Fibroblast of lung (primary cell): ENCODE data around the gene PPP1R7. TPM values are rescaled to one million over a fixed set of nuclear protein-coding genes. Genes with fewer than 3 reads are reported as not detected.

ENCODE experiments used
- DNase-seq, 2 donors: peaks; one replicate each; pipeline versions ENCODE4 v3.0.0 to v3.0.0-alpha.2; 2010; ENCODE audit warnings: low read depth in 2 of 2
- H2AFZ ChIP-seq: 2 replicates; pipeline ENCODE4 v1.5.1; 2012; ENCODE audit warnings: low read length, control low read depth, inconsistent platforms
- H3K27ac ChIP-seq: 2 replicates; pipeline ENCODE4 v1.5.1; 2011; ENCODE audit warnings: low read length, control low read depth; ENCODE audit not compliant: insufficient read depth
- H3K27me3 ChIP-seq: 2 replicates; pipeline ENCODE4 v1.5.1; 2011; ENCODE audit warnings: mild to moderate bottlenecking, low read length; ENCODE audit not compliant: control insufficient read depth, insufficient read depth
- H3K36me3 ChIP-seq: 2 replicates; pipeline ENCODE4 v1.5.1; 2011; ENCODE audit warnings: low read length; ENCODE audit not compliant: control insufficient read depth, insufficient read depth
- H3K4me1 ChIP-seq: 2 replicates; pipeline ENCODE4 v1.5.1; 2011; ENCODE audit warnings: low read length; ENCODE audit not compliant: control insufficient read depth, insufficient read depth; ENCODE audit errors: extremely low read depth
- H3K4me2 ChIP-seq: 2 replicates; pipeline ENCODE4 v1.5.1; 2011; ENCODE audit warnings: low read length, control low read depth; ENCODE audit not compliant: insufficient read depth; ENCODE audit errors: extremely low read depth
- H3K4me3 ChIP-seq, 4 experiments: fragments of 200-600 bp in 1 of 4; sonication (generic) in 1 of 4; replicated peaks in 1 of 4; 2 replicates each; pipeline ENCODE4 v1.5.1; 2011 to 2016; ENCODE audit warnings: low read length in 4 of 4, low read depth in 3 of 4, mild to moderate bottlenecking in 3 of 4, control low read depth in 2 of 4, inconsistent platforms in 1 of 4, mixed read lengths in 1 of 4; ENCODE audit not compliant: insufficient read depth in 1 of 4; ENCODE audit errors: control extremely low read depth in 1 of 4
- H3K79me2 ChIP-seq: 2 replicates; pipeline ENCODE4 v1.5.1; 2012; ENCODE audit warnings: mild to moderate bottlenecking, low read length, inconsistent platforms; ENCODE audit not compliant: control insufficient read depth, insufficient read depth
- H3K9ac ChIP-seq: 2 replicates; pipeline ENCODE4 v1.5.1; 2011; ENCODE audit warnings: mild to moderate bottlenecking, low read length, control low read depth; ENCODE audit not compliant: insufficient read depth
- H3K9me3 ChIP-seq: 2 replicates; pipeline ENCODE4 v1.5.1; 2012; ENCODE audit warnings: low read depth, low read length; ENCODE audit not compliant: control insufficient read depth, insufficient read depth
- H4K20me1 ChIP-seq: 2 replicates; pipeline ENCODE4 v1.5.1; 2011; ENCODE audit warnings: low read length; ENCODE audit not compliant: control insufficient read depth, insufficient read depth; ENCODE audit errors: extremely low read depth
- EZH2 ChIP-seq: IDR thresholded peaks from 2 replicates; pipeline ENCODE4 v1.5.1; 2012; ENCODE audit warnings: low read length, control low read depth, mild to moderate bottlenecking; ENCODE audit errors: missing control alignments
- polyA plus RNA-seq, 2 donors: library from polyadenylated mRNA; depleted of rRNA in 1 of 2; stranded (reverse) in 1 of 2; unstranded in 1 of 2; fragments of >200 nt; gene quantifications; 2 replicates each; pipeline ENCODE4 v1.2.1, GENCODE V29; 2011 to 2012; ENCODE audit warnings: missing spikeins in 1 of 2
- total RNA-seq: library from RNA; depleted of rRNA; stranded (reverse); fragments of >200 nt; gene quantifications from 2 replicates; pipeline ENCODE4 v1.2.1, GENCODE V29; 2014
- TF ChIP-seq, protein P1 (sequence below), 2 donors: IDR thresholded peaks in 1 of 2; conservative IDR thresholded peaks in 1 of 2; 1 replicate in 1 of 2; 2 replicates in 1 of 2; pipeline ENCODE4 v1.5.1; 2011 to 2012; ENCODE audit warnings: low read length in 2 of 2, control low read depth in 1 of 2, inconsistent platforms in 1 of 2, low read depth in 1 of 2, mild to moderate bottlenecking in 1 of 2

PPP1R7 gene
- total and polyA plus RNA-seq, 2 donors (not counting 1 experiment from before 2014, with no cell fraction given): 70.7 to 141 TPM

DNA sequence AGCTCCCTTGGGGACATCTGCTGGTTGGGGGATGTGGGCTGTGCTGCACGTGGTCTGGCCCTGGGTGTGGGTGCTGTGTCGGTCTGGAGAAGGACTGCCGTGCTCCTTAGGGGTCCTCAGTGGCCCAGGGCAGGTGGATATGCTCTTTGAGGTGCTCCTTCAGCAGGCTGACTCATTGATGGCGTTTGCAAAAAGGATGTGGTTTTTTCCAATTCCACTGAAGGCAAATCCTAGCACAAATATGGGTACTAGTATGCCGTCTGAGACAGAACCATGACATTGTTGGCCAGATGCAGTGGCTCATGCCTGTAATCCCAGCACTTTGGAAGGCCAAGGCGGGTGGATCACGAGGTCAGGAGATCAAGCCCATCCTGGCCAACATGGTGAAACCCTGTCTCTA is 3.3 kb downstream of the PPP1R7 start:
- no peak for TF ChIP-seq EZH2
- TF ChIP-seq, protein P1, sequence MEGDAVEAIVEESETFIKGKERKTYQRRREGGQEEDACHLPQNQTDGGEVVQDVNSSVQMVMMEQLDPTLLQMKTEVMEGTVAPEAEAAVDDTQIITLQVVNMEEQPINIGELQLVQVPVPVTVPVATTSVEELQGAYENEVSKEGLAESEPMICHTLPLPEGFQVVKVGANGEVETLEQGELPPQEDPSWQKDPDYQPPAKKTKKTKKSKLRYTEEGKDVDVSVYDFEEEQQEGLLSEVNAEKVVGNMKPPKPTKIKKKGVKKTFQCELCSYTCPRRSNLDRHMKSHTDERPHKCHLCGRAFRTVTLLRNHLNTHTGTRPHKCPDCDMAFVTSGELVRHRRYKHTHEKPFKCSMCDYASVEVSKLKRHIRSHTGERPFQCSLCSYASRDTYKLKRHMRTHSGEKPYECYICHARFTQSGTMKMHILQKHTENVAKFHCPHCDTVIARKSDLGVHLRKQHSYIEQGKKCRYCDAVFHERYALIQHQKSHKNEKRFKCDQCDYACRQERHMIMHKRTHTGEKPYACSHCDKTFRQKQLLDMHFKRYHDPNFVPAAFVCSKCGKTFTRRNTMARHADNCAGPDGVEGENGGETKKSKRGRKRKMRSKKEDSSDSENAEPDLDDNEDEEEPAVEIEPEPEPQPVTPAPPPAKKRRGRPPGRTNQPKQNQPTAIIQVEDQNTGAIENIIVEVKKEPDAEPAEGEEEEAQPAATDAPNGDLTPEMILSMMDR (conservative IDR thresholded peaks at IDR 0.05 in 1 of 2, IDR thresholded peaks at IDR 0.05 in 1 of 2; ENCODE audit: low read depth in 1 of 2, low read length in 2 of 2): no peak
- H3K4me3 ChIP-seq: no peak overlapping the region
- no peaks in the 10 kb centered on the region for H4K20me1 ChIP-seq
- peaks cover 10% of the 10 kb centered on the region for H3K36me3 ChIP-seq
- H3K79me2 ChIP-seq: peaks cover 17% of the 10 kb centered on the region
- peaks cover 11% of the 10 kb centered on the region for H3K4me1 ChIP-seq
- no peak overlapping the region for H3K9ac ChIP-seq
- no peaks in the 10 kb centered on the region for H3K27me3 ChIP-seq
- H3K27ac ChIP-seq: no peak overlapping the region
- peak; percentile 26 to 52 for DNase-seq
- H2AFZ ChIP-seq: no peak overlapping the region
- no peaks in the 10 kb centered on the region for H3K9me3 ChIP-seq
- H3K4me2 ChIP-seq: no peak overlapping the region

DNA sequence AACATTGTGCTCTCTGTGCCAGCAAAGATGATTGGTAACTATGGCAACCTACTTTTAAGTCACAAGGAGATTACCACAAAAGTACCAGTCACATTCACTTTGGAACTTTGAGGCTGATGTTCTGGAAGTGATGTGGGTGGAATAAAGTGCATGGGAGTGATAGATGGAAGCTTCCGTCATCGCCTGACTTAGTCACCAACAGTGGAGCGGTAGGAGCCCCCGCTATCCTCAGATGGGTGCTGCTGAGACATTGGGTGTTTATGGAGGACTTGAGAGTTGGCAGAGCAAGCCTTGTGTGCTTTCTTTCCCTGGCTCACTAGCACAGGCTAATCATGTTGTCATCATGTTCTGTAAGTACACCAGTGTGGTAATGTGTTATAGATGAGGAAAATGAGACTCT is 4.6 kb downstream of the PPP1R7 start:
- H3K36me3 ChIP-seq: peaks cover 13% of the 10 kb centered on the region

DNA sequence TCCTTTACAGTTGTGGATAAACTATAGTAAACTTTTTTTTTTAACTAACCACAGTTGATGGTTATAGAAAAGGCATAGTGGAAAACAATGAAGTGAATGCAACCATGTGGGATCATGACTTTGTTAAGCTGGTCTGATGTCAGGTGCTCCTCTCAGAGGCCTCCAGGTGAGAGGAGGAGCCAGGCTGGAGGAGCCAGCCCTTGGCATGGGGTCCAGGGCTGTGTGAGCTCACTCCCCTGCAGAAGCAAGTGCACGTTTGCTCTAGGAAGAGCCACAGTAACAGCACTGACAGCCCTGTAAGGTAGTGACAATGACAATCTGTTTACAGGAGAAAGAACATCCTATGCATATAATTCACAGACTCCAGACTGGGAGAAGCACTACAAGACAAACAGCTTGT is 5.7 kb downstream of the PPP1R7 start:
- Histone ChIP-seq H3K9ac (no peak overlapping the region), H3K4me2 (no peak overlapping the region), H4K20me1 (no peaks in the 10 kb centered on the region), H3K9me3 (no peaks in the 10 kb centered on the region), H3K79me2 (peaks cover 14% of the 10 kb centered on the region), H3K27ac (no peak overlapping the region), H3K4me3 (no peak overlapping the region), H3K36me3 (peaks cover 13% of the 10 kb centered on the region), H3K4me1 (peaks cover 10% of the 10 kb centered on the region), H2AFZ (no peak overlapping the region), H3K27me3 (no peaks in the 10 kb centered on the region)
- TF ChIP-seq, protein P1 (conservative IDR thresholded peaks at IDR 0.05 in 1 of 2, IDR thresholded peaks at IDR 0.05 in 1 of 2; ENCODE audit: low read depth in 1 of 2, low read length in 2 of 2): no peak
- TF ChIP-seq EZH2: no peak
- DNase-seq: no peak

More for the DNA sequence above, 4.6 kb downstream of the PPP1R7 start:
- Histone ChIP-seq H3K4me2 (no peak overlapping the region), H3K4me3 (no peak overlapping the region), H3K9me3 (no peaks in the 10 kb centered on the region), H3K9ac (no peak overlapping the region), H3K27me3 (no peaks in the 10 kb centered on the region), H3K4me1 (peaks cover 11% of the 10 kb centered on the region), H4K20me1 (no peaks in the 10 kb centered on the region), H3K27ac (no peak overlapping the region), H2AFZ (no peak overlapping the region), H3K79me2 (peaks cover 17% of the 10 kb centered on the region)
- DNase-seq: peak; percentile 64 to 69
- no peak for TF ChIP-seq EZH2
- TF ChIP-seq, protein P1 (conservative IDR thresholded peaks at IDR 0.05 in 1 of 2, IDR thresholded peaks at IDR 0.05 in 1 of 2; ENCODE audit: low read depth in 1 of 2, low read length in 2 of 2): no peak
